HG03575 (cell line): ENCODE measurements around the gene DIP2A.
A peak's percentile ranks its signal among the peaks of the same experiment; 100 is the strongest.
"Not testable (repeated sequence)": the region's sequence is repeated elsewhere in the genome, so short reads cannot be mapped to it uniquely, and the experiment has no call there.

ENCODE experiments used
- ATAC-seq: cut with Tn5 transposase; IDR thresholded peaks from one replicate; pipeline ENCODE4 v1.9.1; 2021; ENCODE audit not compliant: unreplicated experiment, insufficient number of reproducible peaks, low FRiP score; ENCODE audit errors: extremely low read depth

Gene DIP2A

GRCh38 chr21:46441961-46442498 is 16.7 kb upstream of the DIP2A start:
- ATAC-seq: no peak

GRCh38 chr21:46442938-46443337 is 15.8 kb upstream of the DIP2A start:
- no peak for ATAC-seq

GRCh38 chr21:46443910-46444309 is 14.8 kb upstream of the DIP2A start:
- no peak for ATAC-seq

- no peak for ATAC-seq
These were observed 10.6 kb upstream of the DIP2A start for GRCh38 chr21:46448108-46448507.

GRCh38 chr21:46448855-46449254 is 9.8 kb upstream of the DIP2A start:
- not testable (repeated sequence) for ATAC-seq

DNA sequence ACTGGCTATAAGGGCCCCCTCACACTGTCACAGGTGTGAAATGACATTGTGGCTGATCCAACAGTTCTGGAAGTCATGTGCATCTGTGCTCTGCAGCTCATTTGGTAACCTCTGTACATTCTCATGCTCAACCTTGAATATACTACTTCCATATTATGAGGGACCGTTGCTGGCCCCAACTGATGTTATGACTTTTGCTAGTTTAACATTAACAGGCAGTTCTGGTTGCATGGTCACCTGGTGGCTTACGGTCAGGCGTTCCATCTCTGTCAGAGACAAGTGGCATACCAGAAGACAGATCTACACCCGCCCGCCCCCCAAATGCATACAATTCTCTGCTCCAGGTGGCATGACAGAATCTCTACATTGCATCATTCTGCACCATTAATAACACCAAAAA is 6.0 kb upstream of the DIP2A start:
- ATAC-seq: no peak

DNA sequence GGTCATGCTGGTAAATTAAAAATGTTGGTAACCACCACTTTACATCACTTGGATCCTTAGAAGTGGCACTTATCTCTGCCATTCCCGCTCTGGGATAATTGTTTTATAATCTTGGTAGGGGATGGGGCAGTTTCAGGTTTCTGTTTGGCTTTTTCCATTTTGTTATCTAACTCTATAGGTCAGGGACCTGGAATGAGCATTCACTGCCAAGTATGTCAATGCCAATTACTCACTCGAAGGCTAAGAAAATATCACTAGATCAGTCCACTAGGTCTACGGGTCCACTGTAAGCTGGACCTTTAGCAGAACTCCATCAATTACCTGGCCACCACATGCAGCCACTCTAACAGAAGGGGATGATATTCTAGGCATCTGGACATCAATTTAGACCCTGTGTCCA is 4.5 kb upstream of the DIP2A start:
- no peak for ATAC-seq

DNA sequence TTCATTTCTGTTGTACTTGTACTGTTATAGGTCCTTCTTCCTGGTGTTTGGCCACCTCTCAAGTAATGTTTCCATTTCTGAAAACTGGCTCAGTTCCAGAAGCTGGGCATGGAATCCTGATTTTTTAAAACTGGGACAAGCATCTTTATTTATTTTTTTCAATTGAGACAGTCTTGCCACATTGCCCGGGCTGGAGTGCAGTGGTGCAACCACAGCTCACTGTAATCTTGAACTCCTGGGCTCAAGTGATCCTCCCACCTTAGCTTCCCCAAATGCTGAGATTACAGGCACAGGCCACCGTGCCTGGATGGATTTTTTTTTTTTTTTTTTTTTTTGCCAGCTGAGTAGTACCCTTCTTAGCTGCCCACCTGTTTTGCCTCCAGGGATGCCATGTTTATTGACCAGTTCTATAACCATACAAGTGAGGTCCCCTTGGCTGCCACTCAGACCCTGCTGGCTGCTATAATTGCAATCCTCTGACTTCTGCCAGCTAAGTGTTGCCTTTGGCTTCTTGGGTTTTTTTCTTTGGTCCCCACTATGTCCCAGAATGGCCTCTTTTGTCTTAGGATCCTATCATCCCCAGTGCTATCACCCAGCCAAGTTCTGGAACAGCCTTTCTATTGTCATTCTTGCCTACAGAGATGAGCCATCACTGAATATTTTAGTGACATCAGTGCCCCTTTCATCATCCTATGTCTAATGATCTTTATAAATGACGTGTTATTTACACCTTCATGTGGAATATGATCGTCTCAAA is 3.9 kb upstream of the DIP2A start:
- no peak for ATAC-seq

DNA sequence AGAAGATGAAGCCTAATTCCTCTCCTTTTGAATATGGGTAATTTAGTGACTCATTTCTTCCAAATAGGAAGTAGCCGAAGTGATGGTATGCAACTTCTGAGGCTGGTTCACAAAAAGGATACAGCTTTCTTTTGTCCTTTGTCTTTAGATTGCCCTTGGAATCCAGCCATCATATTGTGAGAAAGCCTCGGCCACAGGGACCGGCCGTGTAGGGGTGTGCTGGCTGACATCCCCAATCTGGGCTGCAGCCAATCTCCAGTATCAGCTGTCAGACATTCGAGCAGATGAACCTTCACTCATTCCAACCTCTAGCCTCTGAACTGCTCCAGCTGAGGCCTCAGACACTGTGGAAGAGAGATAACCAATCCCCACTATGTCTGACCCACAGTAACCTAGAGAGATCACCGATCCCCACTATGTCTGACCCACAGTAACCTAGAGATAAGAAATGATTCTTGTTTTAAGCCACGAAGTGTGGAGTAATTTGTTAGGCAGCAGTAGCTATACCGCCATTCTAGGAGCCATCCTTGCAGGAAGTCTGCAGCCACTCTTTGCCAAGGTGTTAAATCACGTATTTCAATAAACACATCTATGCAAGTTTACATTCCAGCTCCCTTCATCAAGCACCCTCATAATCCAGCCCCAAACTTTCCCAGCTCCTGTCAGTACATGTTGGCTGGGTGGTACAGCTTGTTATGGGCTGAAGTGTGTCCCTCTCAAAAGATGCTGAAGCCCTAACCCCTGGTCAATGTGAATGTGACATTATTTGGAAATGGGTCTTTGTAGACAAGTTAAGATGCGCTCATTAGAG is 2.9 kb upstream of the DIP2A start:
- no peak for ATAC-seq

DNA sequence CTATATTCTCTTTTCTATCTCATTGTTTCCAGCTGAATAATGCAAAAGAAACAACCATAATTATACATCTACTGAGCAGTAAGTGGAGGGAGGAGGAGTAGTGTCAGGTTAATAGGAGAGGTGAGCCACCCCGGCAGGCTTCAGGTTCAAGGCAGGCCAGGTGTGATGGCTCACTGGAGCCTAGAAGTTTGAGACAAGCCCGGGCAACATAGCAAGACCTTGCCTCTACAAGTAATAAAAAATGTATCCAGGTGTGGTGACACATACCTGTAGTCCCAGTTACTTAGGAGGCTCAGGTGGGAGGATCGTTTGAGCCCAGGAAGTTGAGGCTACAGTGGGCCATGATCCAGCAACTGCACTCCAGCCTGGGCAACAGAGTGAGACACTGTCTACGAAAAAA is 1.9 kb upstream of the DIP2A start:
- ATAC-seq: no peak

DNA sequence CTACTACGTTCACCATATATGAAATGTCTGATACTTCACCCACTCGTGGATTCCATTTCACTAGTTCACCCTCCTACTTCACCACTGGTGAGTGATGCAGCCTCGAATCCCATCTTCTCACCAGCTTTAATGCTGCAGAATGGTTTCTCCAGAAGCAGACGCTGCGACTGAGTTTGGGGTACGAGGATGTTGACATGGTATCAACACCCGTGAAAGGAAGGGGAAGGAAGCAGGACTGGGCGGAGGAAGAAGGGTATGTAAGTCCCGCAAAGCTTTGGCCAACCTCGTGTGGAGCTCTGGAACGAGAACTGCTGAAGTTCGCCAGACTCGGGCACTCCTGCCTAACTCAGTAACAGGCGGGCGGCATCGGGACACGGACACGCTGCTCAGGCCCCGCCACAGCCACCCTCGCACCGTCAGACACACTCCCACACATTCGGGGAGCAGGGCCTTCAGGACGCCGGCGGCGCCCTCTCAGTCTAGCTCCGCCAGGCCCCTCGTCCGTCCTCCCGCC is 833 bp upstream of the DIP2A start:
- no peak for ATAC-seq

DNA sequence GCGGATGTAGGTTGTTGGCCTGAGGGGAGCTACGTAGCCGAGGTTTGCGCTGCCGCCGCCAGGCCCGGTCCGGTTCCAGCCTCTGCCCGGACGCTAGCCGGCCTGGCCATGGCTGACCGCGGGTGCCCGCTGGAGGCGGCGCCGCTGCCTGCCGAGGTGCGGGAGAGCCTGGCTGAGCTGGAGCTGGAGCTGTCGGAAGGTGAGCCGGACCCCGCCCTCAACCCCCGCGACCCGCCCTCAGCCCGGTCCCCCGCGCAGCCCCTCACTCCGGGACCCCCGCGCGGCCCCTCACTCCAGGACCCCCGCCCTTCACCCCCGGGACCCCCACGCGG is 299 bp downstream of the DIP2A start:
- peak; percentile 6 for ATAC-seq

DNA sequence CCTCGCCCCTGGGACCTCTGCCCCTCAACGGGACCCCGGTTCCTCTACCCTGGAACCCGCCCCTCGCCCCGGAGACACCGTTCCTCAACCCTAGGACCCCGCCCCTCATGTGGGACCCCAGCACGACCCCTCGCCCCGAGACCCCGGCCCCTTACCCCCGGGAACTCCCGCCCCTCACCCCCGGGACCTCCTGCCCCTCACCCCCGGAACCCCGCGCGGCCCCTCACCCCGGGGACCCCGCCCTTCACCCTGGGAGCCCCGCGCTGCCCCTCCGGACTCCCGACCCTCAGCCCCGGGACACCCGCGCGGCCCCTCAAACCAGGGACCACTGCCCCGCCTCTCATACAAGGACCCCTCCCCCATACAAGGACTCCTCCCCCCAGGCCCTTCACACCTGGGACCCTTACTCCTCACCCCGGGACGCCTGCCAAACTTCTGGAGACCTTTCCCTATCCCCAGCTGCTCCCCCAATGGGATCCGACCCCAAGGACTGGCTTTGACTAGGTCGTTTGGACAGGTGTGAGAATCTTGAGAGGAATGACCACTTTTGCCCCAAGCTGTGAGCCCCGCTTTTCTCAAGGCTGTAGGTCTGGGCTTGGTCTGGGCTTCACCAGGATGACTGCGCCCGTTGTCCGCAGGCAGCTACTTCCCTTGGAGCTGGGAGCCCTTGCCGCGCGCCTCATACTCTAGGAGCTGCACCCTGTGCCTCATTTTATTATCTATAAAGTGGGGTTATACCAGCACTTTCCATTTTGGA is 843 bp downstream of the DIP2A start:
- ATAC-seq: no peak

DNA sequence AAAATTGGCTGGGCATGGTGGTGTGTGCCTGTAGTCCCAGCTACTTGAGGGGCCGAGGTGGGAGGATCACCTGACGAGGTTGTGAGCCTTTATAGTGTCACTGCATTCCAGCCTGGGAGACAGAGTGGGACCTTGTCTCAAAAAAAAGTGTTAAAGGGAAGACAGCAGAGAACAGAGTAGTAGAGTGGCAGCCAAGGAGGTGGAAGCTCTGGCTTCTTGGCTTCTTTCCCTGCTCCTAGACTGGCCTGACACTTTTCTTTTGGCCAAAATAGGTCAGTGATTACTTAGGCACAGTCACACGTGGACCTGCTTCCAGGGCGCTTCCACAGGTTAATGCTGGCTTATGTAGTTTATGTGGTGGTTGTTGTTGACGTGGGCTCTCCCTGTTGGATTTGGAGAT is 3.2 kb downstream of the DIP2A start:
- no peak for ATAC-seq

GRCh38 chr21:46465153-46465552 is 6.5 kb downstream of the DIP2A start:
- not testable (repeated sequence) for ATAC-seq

DNA sequence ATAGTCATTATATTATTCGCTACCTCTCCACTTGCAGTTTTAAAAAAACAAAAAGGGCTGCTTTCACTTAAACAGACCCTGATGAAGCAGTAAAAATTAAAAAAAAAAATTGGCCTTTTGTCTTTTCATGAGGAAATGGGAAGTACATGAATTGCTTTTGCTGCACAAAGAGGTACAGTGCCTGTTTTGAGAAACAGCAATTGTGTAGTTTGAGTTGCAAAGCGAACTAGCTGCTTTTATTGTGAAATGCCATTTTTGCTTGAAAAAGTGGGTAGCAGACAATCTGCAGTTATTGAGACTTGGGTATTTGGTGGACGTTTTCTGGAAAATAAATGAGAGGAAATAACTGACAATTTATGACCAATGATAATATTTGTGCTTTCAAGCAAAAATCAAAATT is 7.0 kb downstream of the DIP2A start:
- no peak for ATAC-seq

DNA sequence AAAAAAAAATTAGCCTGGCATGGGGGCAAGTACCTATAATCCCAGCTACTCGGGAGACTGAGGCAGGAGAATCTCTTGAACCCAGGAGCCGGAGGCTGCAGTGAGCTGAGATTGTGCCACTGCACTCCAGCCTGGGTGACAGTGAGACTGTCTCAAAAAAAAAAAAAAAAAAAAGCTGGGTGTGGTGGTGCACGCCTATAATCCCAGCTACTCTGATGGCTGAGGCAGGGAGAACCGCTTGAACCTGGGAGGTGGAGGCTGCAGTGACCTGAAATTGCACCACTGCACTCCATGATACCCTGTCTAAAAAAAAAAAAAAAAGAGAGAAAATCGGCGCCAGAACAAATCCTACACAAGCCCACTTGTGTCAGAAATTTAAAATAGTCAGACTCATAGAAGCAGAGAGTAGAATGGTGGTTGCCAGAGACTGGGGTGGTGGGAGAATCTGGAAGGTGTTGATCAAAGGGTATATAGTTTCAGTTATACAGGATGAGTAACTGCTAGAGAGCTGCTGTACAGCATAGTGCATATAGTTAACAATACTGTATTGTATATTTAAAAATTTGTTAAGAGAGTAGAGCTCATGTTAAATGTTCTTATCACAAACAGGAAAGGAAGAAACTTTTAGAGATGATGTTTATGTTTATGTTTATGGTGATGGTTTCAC is 9.6 kb downstream of the DIP2A start:
- ATAC-seq: no peak

GRCh38 chr21:46469275-46469674 is 10.6 kb downstream of the DIP2A start:
- no peak for ATAC-seq

- no peak for ATAC-seq
These were observed 12.8 kb downstream of the DIP2A start for GRCh38 chr21:46471514-46471913.
